Measurements from ENCODE around the gene GBA2.

The GBA2 gene

DNA sequence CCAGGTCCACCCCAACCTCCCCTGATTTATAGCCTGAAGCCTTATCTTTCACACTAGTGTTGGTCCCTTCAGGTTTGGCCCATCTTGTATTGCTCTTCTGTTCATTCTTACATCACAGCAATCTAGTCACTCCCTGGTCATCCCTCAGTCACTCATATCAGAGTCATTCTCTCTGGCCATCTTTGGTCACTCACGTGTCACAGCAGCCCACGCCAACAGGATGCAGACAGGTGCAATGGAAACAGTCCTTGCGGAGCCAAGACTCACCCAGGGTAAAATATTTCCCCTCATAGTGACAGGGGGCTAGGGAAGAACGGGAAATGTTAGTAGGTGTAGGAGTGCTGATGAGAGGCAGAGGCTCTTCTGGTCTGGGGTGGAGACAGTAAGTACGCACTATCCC lies 4.4 kb upstream of the GBA2 start:
- TF ChIP-seq CTCF (IDR thresholded peaks at IDR 0.05; ENCODE audit: borderline replicate concordance, control extremely low read depth, extremely low read depth, insufficient read depth, missing control alignments): no peak
- no peak for DNase-seq (ENCODE audit: low spot score)
- in situ Hi-C loops (cut with MboI; ENCODE audit: low sequenced_read_pairs, unreplicated experiment): no loop called here

- in situ Hi-C loops (cut with MboI; ENCODE audit: low sequenced_read_pairs, unreplicated experiment): no loop called here
Observed at GRCh38 chr9:35750256-35750531, 1.2 kb upstream of the GBA2 start.

DNA sequence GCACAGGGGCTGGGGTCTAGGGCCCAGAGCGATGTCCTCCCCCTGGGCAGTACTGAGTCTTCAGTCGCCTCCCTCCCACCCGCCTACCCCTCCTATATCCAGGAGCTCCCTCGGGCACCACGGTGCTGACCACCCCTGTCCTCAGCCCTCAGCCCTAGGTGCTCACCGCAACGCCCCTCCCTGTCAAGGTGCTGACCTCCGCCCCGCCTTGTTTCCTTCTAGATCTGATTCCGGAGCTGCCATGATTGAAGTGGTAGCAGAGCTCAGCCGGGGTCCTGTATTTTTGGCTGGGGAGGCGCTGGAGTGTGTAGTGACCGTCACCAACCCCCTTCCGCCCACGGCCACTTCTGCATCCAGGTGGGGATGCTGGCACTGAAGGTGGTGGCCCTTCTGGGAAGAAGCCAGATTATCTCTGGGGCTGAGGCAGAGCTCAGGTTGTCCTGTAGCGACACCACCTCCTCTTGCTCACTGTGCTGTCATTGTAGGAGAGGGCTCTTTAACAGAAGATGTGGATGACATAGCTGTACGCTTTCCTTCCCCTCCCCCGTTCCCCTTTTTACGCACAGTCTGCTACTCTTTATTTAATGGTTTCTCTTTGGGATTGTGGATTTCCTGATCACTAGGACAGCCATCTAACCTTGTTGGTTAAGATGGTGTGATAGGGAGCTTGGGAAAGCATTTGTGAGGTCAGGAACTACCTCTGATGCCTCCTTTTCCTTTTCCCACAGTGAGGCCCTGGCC lies 657 bp upstream of the GBA2 start:
- DNase-seq (ENCODE audit: low spot score): peak; percentile 57
- TF ChIP-seq CTCF (IDR thresholded peaks at IDR 0.05; ENCODE audit: borderline replicate concordance, control extremely low read depth, extremely low read depth, insufficient read depth, missing control alignments): no peak
- in situ Hi-C loops (cut with MboI; ENCODE audit: low sequenced_read_pairs, unreplicated experiment): no loop called here

More at GRCh38 chr9:35750256-35750531, 1.2 kb upstream of the GBA2 start:
- TF ChIP-seq CTCF (IDR thresholded peaks at IDR 0.05; ENCODE audit: borderline replicate concordance, control extremely low read depth, extremely low read depth, insufficient read depth, missing control alignments): no peak
- DNase-seq (ENCODE audit: low spot score): no peak

GRCh38 chr9:35748242-35748857 lies 678 bp downstream of the GBA2 start:
- TF ChIP-seq CTCF (IDR thresholded peaks at IDR 0.05; ENCODE audit: borderline replicate concordance, control extremely low read depth, extremely low read depth, insufficient read depth, missing control alignments): no peak
- DNase-seq (ENCODE audit: low spot score): no peak
- in situ Hi-C loops (cut with MboI; ENCODE audit: low sequenced_read_pairs, unreplicated experiment): no loop called here

- no peak for DNase-seq (ENCODE audit: low spot score)
- in situ Hi-C loops (cut with MboI; ENCODE audit: low sequenced_read_pairs, unreplicated experiment): no loop called here
- TF ChIP-seq CTCF (IDR thresholded peaks at IDR 0.05; ENCODE audit: borderline replicate concordance, control extremely low read depth, extremely low read depth, insufficient read depth, missing control alignments): no peak
Observed at GRCh38 chr9:35746583-35746982, 2.4 kb downstream of the GBA2 start.

DNA sequence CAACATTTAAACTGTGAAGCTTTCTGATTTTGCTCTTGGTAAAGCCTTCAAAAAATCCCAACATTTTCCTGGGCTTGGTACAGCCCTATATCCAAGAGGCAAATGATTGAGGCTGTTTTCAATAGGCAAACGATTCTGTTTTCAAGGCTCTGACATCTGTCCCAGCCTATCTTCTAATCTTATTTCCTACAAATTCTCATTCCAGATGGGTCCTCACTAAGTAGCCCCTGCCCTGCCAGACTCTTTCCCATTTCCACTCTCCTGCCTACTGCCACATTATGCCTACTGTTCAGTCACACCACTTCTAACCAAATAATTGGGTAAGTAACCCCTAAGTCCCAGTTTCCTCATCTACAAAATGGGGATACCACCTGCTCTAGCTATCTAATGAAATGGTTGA lies 3.5 kb downstream of the GBA2 start:
- DNase-seq (ENCODE audit: low spot score): no peak

More for the DNA sequence above, 3.5 kb downstream of the GBA2 start:
- TF ChIP-seq CTCF (IDR thresholded peaks at IDR 0.05; ENCODE audit: borderline replicate concordance, control extremely low read depth, extremely low read depth, insufficient read depth, missing control alignments): no peak
- in situ Hi-C loops (cut with MboI; ENCODE audit: low sequenced_read_pairs, unreplicated experiment): no loop called here
